ENCODE measurements around the gene E2F4.

Gene E2F4

GRCh38 chr16:67197704-67198103 lies 5.7 kb downstream of the E2F4 start:
- POLR2A ChIA-PET: interaction anchor here (0.7 kb wide), 1 partner anchor 13 kb away, joined by 4 read pairs; no protein-coding TSS in a partner anchor
- CTCF ChIA-PET: interaction anchor here (0.8 to 3.0 kb wide), 15 partner anchors 10 to 303 kb away, joined by 3 to 16 read pairs (median 3); partner anchors contain the start of genes NOL3 and TMEM208
- no peak for DNase-seq (ENCODE audit: extremely low spot score)
- TF ChIP-seq CTCF (IDR thresholded peaks at IDR 0.05; ENCODE audit: control extremely low read depth, extremely low read depth, low read depth, missing control alignments): no peak

- DNase-seq (ENCODE audit: extremely low spot score): no peak
- ChIA-PET CTCF (interaction anchor here (0.7 to 3.0 kb wide), 16 partner anchors 9 to 303 kb away, joined by 3 to 16 read pairs (median 3); partner anchors contain the start of genes NOL3 and TMEM208), POLR2A (interaction anchor here (0.7 kb wide), 1 partner anchor 12 kb away, joined by 4 read pairs; no protein-coding TSS in a partner anchor)
- TF ChIP-seq CTCF (IDR thresholded peaks at IDR 0.05; ENCODE audit: control extremely low read depth, extremely low read depth, low read depth, missing control alignments): no peak
Observed at GRCh38 chr16:67198238-67198734, 6.3 kb downstream of the E2F4 start.

GRCh38 chr16:67199011-67199807 lies 7.3 kb downstream of the E2F4 start, which contains the start of gene ELMO3:
ELMO3 (plus strand) TSS chr16:67199131; CDS start chr16:67199327, 196 bp downstream.
- TF ChIP-seq CTCF (IDR thresholded peaks at IDR 0.05; ENCODE audit: control extremely low read depth, extremely low read depth, low read depth, missing control alignments): no peak
- DNase-seq (ENCODE audit: extremely low spot score): no peak
- CTCF ChIA-PET: interaction anchor here (0.7 to 3.0 kb wide), 7 partner anchors 19 to 246 kb away, joined by 3 to 16 read pairs (median 3); partner anchors contain the start of gene TMEM208
- POLR2A ChIA-PET: no interaction called here

- DNase-seq (ENCODE audit: extremely low spot score): no peak
- POLR2A ChIA-PET: no interaction called here
- no peak for TF ChIP-seq CTCF (IDR thresholded peaks at IDR 0.05; ENCODE audit: control extremely low read depth, extremely low read depth, low read depth, missing control alignments)
- CTCF ChIA-PET: interaction anchor here (2.5 to 3.0 kb wide), 2 partner anchors 18 to 26 kb away, joined by 8 to 16 read pairs; partner anchors contain the start of gene TMEM208
Observed at GRCh38 chr16:67199808-67200198, 7.8 kb downstream of the E2F4 start.

GRCh38 chr16:67200491-67200890 lies 8.5 kb downstream of the E2F4 start:
- CTCF ChIA-PET: no interaction called here

More at GRCh38 chr16:67200491-67200890, 8.5 kb downstream of the E2F4 start:
- no peak for TF ChIP-seq CTCF (IDR thresholded peaks at IDR 0.05; ENCODE audit: control extremely low read depth, extremely low read depth, low read depth, missing control alignments)
- POLR2A ChIA-PET: no interaction called here
- no peak for DNase-seq (ENCODE audit: extremely low spot score)
